ENCODE data around the gene SIRPA.

- TF ChIP-seq CTCF (optimal IDR thresholded peaks at IDR 0.05 in 1 of 3, IDR thresholded peaks at IDR 0.05 in 1 of 3, conservative IDR thresholded peaks at IDR 0.05 in 1 of 3; ENCODE audit: extremely low read depth in 1 of 3, insufficient read depth in 2 of 3, low read length in 3 of 3) (no peak), EZH2 (IDR thresholded peaks at IDR 0.05; ENCODE audit: low read length) (no peak)
Observed at GRCh38 chr20:1951436-1952115, 56.4 kb downstream of the SIRPA start.
